ENCODE measurements around the gene LKAAEAR1.

Gene LKAAEAR1

GRCh38 chr20:64065062-64065973, 18.9 kb downstream of the LKAAEAR1 start:
- DNase-seq = no peak

- no peak for DNase-seq
Observed at GRCh38 chr20:64064145-64064698, 20.0 kb downstream of the LKAAEAR1 start.

- no peak for DNase-seq
Observed at GRCh38 chr20:64063389-64064144, 20.6 kb downstream of the LKAAEAR1 start.

- DNase-seq = peak; percentile 96
Observed at GRCh38 chr20:64062596-64063388, 21.4 kb downstream of the LKAAEAR1 start, which contains the start of gene TCEA2. TCEA2 (plus strand) TSS chr20:64063198; CDS start chr20:64063313, 115 bp downstream.

GRCh38 chr20:64062276-64062595, 22.0 kb downstream of the LKAAEAR1 start:
- DNase-seq = no peak

- no peak for DNase-seq
Observed at GRCh38 chr20:64058536-64058935, 25.7 kb downstream of the LKAAEAR1 start.

GRCh38 chr20:64057628-64058498, 26.3 kb downstream of the LKAAEAR1 start:
- DNase-seq = peak; percentile 95

- DNase-seq = no peak
Observed at GRCh38 chr20:64056889-64057627, 27.1 kb downstream of the LKAAEAR1 start.

GRCh38 chr20:64056639-64056888, 27.6 kb downstream of the LKAAEAR1 start:
- no peak for DNase-seq

- no peak for DNase-seq
Observed at GRCh38 chr20:64055893-64056638, 28.1 kb downstream of the LKAAEAR1 start.

GRCh38 chr20:64055396-64055892, 28.8 kb downstream of the LKAAEAR1 start:
- no peak for DNase-seq

GRCh38 chr20:64053841-64054661, 30.1 kb downstream of the LKAAEAR1 start:
- DNase-seq = no peak

GRCh38 chr20:64052987-64053840, 31.0 kb downstream of the LKAAEAR1 start:
- no peak for DNase-seq

GRCh38 chr20:64052326-64052722, 31.9 kb downstream of the LKAAEAR1 start:
- no peak for DNase-seq

- DNase-seq = no peak
Observed at GRCh38 chr20:64051561-64052325, 32.5 kb downstream of the LKAAEAR1 start.

- no peak for DNase-seq
Observed at GRCh38 chr20:64051033-64051452, 33.2 kb downstream of the LKAAEAR1 start.

GRCh38 chr20:64050261-64051032, 33.8 kb downstream of the LKAAEAR1 start:
- no peak for DNase-seq
